KMS-11 (cell line): Measurements from ENCODE around the gene ULK2.

Experiments
- H2AFZ ChIP-seq: fragments of 200-600 bp; sonication (generic); 2 replicates; pipeline ENCODE4 v1.6.1; 2016; ENCODE audit warnings: antibody characterized with exemption, mixed run types, low read depth
- H3K27ac ChIP-seq: fragments of 200-600 bp; sonication (generic); 2 replicates; pipeline ENCODE4 v1.6.1; 2016; ENCODE audit warnings: mild to moderate bottlenecking, mixed run types
- H3K27me3 ChIP-seq: fragments of 200-600 bp; sonication (generic); 2 replicates; pipeline ENCODE4 v1.6.1; 2017; ENCODE audit warnings: mild to moderate bottlenecking, low read depth, mixed run types, moderate library complexity; ENCODE audit not compliant: insufficient read depth
- H3K36me3 ChIP-seq: fragments of 200-600 bp; sonication (generic); 2 replicates; pipeline ENCODE4 v1.6.1; 2017; ENCODE audit warnings: mild to moderate bottlenecking, mixed run types; ENCODE audit not compliant: insufficient read depth
- H3K4me1 ChIP-seq: fragments of 200-600 bp; sonication (generic); 2 replicates; pipeline ENCODE4 v1.6.1; 2016; ENCODE audit warnings: mild to moderate bottlenecking, low read depth, mixed run types; ENCODE audit not compliant: poor library complexity, severe bottlenecking
- H3K4me2 ChIP-seq: fragments of 200-600 bp; sonication (generic); 2 replicates; pipeline ENCODE4 v1.7.0; 2016; ENCODE audit warnings: mild to moderate bottlenecking, mixed run types
- H3K4me3 ChIP-seq: fragments of 200-600 bp; sonication (generic); IDR thresholded peaks from 2 replicates; pipeline ENCODE4 v1.6.1; 2017; ENCODE audit warnings: low read depth, low read length, mixed read lengths; ENCODE audit not compliant: insufficient read depth
- H3K79me2 ChIP-seq: fragments of 200-600 bp; sonication (generic); 2 replicates; pipeline ENCODE4 v1.6.1; 2016; ENCODE audit warnings: low read depth, mixed run types; ENCODE audit not compliant: insufficient read depth
- H3K9ac ChIP-seq: fragments of 200-600 bp; sonication (generic); 2 replicates; pipeline ENCODE4 v1.6.1; 2016; ENCODE audit warnings: mild to moderate bottlenecking, mixed run types
- H4K20me1 ChIP-seq: fragments of 200-600 bp; sonication (generic); 2 replicates; pipeline ENCODE4 v1.6.1; 2016; ENCODE audit warnings: mild to moderate bottlenecking, mixed run types; ENCODE audit not compliant: insufficient read depth
- TF ChIP-seq, protein P1 (sequence below): fragments of 200-600 bp; sonication (generic); conservative IDR thresholded peaks from 2 replicates; pipeline ENCODE4 v1.6.1; 2017; ENCODE audit warnings: low read depth, mild to moderate bottlenecking, antibody characterized with exemption, low read length, moderate library complexity, mixed read lengths

The ULK2 gene

DNA sequence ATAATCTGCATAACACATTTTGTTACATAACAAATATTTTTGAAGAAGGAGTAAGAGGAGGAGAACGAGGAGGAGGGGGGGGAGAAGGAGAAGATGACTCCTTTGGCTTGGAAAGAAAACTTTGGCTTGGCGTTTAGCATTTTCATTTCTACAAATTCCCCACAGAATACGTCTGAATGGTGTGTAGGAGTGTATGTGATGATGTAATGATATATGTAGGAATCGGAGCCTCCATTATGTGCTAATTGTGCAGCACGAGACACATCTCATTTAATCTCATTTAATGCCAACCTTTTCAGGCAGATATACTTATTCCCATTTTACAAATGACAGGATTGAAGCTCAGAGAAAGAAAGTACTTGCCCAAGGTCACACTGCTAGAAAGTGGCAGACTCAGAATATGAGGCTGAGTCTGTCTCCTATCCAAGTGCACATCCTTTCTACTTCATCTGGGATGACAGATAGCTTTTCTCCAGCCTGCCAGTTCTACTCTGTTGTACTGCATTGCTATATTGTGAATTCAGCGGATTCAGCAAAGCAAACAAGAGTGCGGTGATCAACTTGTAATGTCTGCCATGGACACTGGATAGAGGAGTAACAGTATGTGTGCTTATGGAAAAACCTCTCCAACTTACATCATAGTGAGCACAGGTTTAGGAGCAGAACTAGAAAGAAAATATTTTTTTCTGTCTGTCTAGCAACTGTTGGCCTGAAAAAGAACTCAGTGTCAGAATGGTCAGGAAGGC lies 140.9 kb downstream of the ULK2 start:
- no peaks in the 10 kb centered on the region for H3K36me3 ChIP-seq
- no peak overlapping the region for H3K4me2 ChIP-seq
- no peaks in the 10 kb centered on the region for H4K20me1 ChIP-seq
- no peak overlapping the region for H2AFZ ChIP-seq
- no peaks in the 10 kb centered on the region for H3K27me3 ChIP-seq
- H3K4me1 ChIP-seq = no peaks in the 10 kb centered on the region
- TF ChIP-seq, protein P1, sequence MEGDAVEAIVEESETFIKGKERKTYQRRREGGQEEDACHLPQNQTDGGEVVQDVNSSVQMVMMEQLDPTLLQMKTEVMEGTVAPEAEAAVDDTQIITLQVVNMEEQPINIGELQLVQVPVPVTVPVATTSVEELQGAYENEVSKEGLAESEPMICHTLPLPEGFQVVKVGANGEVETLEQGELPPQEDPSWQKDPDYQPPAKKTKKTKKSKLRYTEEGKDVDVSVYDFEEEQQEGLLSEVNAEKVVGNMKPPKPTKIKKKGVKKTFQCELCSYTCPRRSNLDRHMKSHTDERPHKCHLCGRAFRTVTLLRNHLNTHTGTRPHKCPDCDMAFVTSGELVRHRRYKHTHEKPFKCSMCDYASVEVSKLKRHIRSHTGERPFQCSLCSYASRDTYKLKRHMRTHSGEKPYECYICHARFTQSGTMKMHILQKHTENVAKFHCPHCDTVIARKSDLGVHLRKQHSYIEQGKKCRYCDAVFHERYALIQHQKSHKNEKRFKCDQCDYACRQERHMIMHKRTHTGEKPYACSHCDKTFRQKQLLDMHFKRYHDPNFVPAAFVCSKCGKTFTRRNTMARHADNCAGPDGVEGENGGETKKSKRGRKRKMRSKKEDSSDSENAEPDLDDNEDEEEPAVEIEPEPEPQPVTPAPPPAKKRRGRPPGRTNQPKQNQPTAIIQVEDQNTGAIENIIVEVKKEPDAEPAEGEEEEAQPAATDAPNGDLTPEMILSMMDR = no peak
- no peak overlapping the region for H3K4me3 ChIP-seq
- H3K27ac ChIP-seq = no peak overlapping the region
- no peak overlapping the region for H3K9ac ChIP-seq
- H3K79me2 ChIP-seq = no peaks in the 10 kb centered on the region

DNA sequence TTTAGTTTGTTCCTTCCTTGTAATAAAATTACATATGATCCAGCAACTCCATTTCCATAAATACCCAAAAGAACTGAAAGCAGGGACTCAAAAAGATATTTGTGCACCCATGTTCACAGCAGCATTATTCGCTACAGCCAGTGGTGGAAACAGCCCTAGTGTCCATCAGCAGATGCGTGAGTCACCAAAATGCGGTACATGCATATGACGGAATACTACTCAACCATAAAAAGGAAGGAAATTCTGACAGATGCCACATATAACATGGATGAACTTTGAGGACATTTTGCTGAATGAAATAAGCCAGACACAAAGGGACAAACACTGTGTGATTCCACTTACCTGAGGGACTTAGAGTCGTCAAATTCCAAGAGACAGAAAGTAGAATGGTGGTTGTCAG lies 142.2 kb downstream of the ULK2 start:
- Histone ChIP-seq H3K9ac (no peak overlapping the region), H4K20me1 (no peaks in the 10 kb centered on the region), H3K4me1 (no peaks in the 10 kb centered on the region), H3K4me3 (no peak overlapping the region), H3K27ac (no peak overlapping the region), H2AFZ (no peak overlapping the region), H3K79me2 (no peaks in the 10 kb centered on the region), H3K36me3 (no peaks in the 10 kb centered on the region), H3K27me3 (no peaks in the 10 kb centered on the region), H3K4me2 (no peak overlapping the region)
- TF ChIP-seq, protein P1 = no peak

DNA sequence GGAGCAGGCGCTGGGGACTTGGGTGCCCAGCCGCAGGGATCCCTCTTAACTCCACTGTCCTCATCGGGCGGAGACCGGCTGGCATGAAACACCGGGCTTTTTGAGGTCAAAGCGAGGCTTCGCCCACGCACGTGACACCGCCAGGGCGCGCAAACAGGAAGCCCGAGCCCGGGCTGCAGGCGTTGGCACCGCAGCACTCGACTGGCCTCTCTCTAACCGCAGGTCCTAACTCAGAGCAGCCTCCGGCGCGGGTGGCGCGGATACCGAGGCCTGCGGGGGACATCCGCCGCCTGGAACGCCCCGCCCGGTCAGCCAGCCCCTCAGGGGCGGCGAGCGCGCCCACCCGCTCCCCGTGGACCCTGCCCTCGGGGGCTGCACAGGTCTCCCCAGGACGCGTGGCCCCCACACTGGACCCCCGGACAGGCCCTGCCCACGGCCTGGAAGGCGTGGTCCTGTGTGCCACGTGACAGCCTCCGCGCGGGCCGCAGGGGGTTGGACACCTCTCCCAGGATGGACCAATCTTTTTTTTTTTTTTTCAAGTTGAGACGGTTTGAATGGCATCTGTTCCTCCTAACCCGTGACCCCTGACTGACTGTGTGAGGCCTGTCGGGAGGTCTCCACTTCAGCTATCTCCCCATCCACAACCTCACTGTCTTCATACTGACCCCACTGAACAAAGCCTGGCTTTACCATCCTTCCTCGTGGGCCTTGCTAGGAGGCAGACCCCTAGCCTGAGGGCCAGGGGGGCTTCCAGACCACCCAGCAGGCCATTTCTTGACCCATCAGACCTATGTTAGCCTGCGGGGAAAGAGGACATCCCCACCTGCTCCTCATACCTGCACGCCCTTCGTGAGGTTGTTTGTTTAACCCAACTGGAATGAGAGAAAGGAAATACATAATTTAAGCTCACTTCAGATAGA lies 143.0 kb downstream of the ULK2 start:
- Histone ChIP-seq H3K36me3 (no peaks in the 10 kb centered on the region), H3K4me2 (no peak overlapping the region), H3K9ac (no peak overlapping the region), H3K4me3 (no peak overlapping the region), H4K20me1 (no peaks in the 10 kb centered on the region), H3K27me3 (no peaks in the 10 kb centered on the region), H3K79me2 (no peaks in the 10 kb centered on the region), H2AFZ (no peak overlapping the region), H3K27ac (no peak overlapping the region), H3K4me1 (no peaks in the 10 kb centered on the region)
- TF ChIP-seq, protein P1 = no peak

DNA sequence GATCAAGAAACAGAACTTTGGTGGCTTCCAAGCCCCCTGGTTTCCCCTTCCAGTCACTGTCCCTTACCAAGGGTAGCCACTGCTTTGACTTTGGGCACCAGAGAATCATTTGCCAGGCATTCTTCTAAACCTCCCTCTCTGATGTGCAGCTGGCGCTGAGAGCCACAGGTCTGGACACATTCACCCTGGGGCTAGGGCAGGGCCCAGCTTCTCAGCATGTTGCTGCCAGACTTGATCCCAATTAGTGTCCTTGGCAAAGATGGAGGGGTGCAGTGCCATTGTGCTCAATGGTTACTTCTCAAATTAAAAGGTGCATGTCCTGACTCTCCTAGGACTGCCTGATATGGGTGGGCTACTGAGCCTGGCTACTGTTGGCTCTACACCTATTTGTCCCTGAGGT lies 143.8 kb downstream of the ULK2 start:
- H3K79me2 ChIP-seq = no peaks in the 10 kb centered on the region
- no peak overlapping the region for H3K27ac ChIP-seq
- no peak overlapping the region for H3K9ac ChIP-seq
- H2AFZ ChIP-seq = no peak overlapping the region
- no peaks in the 10 kb centered on the region for H3K36me3 ChIP-seq
- no peak overlapping the region for H3K4me2 ChIP-seq
- H3K4me1 ChIP-seq = no peaks in the 10 kb centered on the region
- no peak overlapping the region for H3K4me3 ChIP-seq
- TF ChIP-seq, protein P1 = no peak
- no peaks in the 10 kb centered on the region for H3K27me3 ChIP-seq
- H4K20me1 ChIP-seq = no peaks in the 10 kb centered on the region
